HG02610 (cell line): ENCODE data around the gene PPP2R2C.

Experiments used
- ATAC-seq: cut with Tn5 transposase; IDR thresholded peaks from one replicate; pipeline ENCODE4 v1.9.1; 2021; ENCODE audit warnings: mild to moderate bottlenecking, moderate library complexity; ENCODE audit not compliant: unreplicated experiment

Gene PPP2R2C

DNA sequence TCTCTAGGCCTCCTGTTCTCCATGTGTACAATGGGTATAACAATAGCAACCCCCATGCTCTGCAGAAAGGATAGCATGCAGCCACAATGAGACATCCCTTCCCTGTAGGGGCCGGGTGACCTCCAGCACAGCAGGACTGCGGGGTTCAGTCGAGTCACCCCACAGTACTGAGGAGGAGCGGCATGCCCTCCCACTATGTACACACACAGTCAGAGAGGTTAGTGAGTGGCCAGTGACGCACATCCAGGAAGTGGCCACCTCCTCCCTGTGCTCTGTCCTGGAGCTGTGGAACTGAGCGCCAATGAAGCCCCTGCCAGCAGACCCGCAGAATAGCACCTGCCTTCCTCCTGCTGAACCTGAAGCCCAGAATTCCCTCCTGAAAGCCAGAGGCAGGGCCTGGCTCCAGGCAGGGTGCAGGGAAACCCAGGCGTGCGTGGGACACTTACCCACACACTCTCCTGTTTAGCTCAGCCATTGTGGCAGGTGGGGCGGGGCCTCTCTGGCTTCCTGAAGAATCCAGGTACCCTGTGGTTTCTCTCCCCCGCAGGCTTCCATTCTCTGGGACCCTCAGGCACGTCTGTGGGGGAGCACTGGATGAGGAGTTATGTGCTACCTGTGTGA, 152.8 kb downstream of the PPP2R2C start:
- no peak for ATAC-seq

DNA sequence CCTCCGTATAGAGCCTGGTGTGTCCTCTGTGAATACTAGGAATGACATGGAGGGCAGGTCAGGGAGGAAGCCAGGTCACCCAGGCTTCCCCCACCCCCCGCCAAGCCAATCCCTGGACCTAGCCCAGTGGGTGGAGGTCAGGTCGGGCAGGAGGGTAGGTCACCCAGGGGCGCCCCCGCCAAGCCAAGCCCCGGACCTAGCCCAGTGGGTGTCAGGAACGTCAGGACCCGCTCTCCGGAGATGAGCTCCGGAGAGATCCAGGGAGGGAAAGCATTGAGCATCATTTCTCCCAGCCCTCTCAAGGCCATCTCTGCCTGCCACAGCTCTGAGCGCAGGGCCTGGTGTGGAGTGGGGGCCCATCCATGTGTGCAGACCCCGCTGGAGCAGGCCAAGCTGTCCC, 154.2 kb downstream of the PPP2R2C start:
- no peak for ATAC-seq

DNA sequence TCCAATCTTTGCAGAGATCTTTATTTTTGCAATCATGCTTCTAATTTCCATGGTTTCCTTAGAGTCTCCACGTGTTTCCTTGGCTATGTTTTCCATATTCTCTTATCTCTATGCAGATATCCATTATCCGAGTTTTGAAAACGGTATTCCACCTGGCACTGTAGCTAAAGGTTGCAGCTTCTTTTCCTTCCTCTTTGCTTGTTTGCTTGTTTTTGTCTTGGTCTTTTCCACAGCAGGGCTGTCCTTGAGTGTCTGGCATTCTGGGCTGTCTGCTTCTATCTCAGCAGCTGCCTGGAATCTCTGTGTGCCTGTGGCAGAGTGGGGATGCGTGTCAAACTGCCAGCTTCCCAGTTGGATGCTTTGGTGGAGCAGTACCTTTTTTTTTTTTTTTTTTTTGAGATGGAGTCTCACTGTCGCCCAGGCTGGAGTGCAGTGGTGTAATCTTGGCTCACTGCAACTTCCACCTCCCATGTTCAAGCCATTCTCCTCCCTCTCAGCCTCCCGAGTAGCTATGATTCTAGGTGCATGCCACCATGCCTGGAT, 155.9 kb downstream of the PPP2R2C start:
- no peak for ATAC-seq

DNA sequence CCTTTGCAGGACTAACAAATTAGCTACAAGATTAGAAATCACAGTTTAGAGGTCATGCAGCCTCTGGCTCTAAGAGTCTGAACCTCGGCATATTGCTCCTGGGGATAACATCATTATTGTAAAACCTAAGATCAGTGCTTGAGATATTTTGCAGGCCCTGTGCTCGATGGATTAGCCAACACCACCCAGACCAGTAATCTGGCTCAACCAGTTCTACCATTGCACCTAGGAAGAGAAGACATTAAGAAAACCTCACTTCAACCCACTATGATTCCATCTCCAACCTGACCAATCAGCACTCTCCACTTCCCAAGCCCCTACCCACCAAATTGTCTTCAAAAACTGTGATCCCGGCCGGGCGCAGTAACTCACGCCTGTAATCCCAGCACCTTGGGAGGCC, 159.2 kb downstream of the PPP2R2C start:
- no peak for ATAC-seq

DNA sequence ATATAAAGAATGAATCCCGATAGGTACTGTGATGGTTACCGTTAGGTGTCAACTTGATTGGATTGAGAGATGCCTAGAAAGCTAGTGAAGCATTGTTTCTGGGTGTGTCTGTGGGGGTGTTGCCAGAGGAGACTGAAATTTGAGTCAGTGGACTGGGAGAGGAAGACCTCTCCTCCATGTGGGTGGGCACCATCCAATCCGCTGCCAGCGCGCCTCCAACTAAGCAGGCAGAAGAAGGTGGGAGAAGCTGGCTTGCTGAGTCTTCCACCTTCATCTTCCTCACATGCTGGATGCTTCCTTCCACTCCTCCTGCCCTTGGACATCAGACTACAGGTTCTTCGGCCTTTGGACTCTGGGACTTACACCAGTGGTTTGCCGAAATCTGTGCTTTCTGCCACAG, 162.6 kb downstream of the PPP2R2C start:
- no peak for ATAC-seq

DNA sequence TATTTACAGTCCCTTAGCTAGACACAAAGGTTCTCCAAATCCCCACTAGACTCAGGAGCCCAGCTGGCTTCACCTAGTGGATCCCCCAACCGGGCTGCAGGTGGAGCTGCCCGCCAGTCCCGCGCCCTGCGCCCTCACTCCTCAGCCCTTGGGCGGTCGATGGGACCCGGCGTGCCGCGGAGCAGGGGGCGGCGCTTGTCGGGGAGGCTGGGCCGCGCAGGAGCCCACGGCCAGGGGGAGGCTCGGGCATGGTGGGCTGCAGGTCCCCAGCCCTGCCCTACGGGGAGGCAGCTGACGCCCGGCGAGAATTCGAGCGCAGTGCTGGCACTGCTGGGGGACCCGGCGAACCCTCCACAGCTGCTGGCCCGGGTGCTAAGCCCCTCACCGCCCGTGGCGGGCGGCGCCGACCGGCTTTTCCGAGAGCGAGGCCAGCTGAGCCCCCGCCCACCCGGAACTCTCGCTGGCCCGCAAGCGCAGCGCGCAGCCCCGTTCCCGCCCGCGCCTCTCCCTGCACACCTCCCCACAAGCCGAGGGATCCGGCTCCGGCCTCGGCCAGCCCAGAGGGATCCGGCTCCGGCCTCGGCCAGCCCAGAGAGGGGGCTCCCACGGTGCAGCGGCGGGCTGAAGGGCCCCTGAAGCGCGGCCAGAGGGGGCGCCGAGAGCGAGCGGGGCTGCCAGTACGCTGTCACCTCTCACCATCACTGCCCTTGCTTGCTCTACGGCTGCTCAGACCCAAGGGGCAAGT, 163.3 kb downstream of the PPP2R2C start:
- ATAC-seq, result no peak

DNA sequence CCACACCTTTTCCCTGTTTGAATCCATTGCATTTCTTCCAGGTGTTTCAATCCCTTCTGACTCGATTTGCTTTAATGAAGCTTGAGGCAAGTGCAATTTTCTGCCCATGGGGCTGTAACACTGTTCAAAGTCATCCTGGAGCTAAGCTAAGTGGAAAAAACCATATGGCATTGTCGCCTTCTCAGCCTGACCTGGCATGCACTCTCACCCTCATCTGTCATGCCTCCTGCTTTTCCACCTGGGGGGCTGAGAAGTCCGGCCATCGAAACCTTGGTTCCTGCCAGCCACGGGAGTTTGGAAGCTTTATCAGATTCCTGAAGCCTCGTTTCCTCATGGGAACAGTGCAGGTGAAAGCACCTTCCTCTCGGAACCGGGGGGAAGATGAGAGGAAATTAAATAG, 164.5 kb downstream of the PPP2R2C start:
- no peak for ATAC-seq

DNA sequence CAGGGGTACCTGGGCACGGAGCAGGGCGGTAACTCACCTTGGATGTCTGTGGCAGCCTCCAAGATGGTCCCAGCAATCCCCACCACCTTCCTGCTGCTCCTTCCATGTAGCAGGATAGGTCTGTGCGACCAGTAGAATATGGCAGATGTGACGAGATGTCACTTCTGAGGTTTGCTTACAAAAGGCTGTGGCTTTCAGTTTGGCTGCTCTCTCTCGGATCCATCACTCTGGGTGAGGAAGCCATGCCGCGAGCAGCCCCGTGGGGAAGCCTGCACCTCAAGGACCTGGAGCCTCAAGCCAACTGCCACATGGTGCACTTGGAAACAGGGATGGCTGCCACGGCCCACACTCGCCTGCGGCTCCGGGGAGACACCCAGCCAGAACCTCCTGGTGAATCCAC, 165.2 kb downstream of the PPP2R2C start:
- no peak for ATAC-seq

DNA sequence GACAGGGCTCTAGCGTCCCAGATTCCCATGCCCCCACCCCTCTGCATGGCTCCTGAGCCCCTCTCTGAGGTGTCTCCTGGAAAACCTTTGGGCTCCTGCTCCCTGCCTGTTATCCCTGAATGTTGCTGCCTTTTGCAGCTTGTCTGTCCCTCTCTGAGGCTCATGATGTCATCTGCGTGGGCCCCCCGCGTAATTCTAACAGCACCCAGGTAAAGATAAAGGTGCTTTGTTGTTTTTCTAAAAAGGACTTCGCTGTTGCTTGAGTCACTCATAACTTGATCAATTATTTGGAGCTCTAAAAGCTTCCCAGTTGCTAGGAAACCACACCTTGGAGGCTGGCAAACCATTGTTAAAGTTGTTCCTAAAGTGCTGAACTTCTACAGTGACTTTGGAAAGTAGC, 166.1 kb downstream of the PPP2R2C start:
- ATAC-seq, result no peak

DNA sequence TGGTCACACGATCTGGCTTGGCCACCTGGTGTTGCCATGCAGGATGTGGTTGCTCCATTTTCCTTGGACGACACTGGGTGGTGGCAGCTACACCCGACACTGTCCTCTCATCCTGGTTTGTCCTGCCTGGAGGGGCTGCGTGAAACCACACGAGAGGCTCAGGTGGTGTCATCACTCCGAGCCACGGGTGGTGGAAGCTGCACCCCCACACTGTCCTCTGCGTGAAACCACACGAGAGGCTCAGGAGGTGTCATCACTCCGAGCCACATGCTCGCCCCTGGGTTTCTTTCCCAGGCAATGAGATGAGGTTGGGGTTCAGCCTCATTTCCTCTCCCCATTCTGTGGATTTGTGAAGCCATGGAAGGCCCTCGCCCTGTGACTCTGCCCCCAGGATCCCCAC, 168.5 kb downstream of the PPP2R2C start:
- no peak for ATAC-seq

DNA sequence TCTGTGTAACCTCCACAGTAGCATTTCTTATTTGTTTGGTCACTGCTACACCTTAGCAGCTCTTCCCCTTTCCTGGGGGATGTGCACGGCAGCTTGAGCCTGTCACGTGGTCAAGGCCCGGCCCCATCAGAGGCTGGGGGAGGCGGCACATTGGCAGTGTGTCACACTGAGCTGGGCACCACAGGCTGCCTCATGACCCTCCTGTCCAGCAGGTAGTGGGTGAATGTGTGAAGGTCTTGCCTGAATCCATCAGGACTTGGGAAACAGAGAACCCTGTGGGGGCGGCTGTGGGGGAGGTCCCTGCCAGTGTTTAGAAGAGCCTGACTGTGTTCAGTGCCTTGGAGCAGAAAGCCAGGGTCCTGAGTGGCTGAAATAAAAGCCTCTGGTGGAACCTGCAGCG, 169.5 kb downstream of the PPP2R2C start:
- ATAC-seq, result no peak

DNA sequence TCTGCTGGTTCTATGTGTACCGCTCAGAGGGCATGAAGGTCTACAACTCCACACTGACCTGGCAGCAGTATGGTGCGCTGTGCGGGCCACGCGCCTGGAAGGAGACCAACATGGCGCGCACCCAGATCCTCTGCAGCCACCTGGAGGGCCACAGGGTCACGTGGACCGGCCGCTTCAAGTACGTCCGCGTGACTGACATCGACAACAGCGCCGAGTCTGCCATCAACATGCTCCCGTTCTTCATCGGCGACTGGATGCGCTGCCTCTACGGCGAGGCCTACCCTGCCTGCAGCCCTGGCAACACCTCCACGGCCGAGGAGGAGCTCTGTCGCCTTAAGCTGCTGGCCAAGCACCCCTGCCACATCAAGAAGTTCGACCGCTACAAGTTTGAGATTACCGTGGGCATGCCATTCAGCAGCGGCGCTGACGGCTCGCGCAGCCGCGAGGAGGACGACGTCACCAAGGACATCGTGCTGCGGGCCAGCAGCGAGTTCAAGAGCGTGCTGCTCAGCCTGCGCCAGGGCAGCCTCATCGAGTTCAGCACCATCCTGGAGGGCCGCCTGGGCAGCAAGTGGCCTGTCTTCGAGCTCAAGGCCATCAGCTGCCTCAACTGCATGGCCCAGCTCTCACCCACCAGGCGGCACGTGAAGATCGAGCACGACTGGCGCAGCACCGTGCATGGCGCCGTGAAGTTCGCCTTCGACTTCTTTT, 170.5 kb downstream of the PPP2R2C start:
- no peak for ATAC-seq

DNA sequence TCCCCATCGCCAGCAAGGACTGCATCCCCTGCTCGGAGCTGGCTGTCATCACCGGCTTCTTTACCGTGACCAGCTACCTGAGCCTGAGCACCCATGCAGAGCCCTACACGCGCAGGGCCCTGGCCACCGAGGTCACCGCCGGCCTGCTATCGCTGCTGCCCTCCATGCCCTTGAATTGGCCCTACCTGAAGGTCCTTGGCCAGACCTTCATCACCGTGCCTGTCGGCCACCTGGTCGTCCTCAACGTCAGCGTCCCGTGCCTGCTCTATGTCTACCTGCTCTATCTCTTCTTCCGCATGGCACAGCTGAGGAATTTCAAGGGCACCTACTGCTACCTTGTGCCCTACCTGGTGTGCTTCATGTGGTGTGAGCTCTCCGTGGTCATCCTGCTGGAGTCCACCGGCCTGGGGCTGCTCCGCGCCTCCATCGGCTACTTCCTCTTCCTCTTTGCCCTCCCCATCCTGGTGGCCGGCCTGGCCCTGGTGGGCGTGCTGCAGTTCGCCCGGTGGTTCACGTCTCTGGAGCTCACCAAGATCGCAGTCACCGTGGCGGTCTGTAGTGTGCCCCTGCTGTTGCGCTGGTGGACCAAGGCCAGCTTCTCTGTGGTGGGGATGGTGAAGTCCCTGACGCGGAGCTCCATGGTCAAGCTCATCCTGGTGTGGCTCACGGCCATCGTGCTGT, 171.2 kb downstream of the PPP2R2C start:
- ATAC-seq, result no peak

DNA sequence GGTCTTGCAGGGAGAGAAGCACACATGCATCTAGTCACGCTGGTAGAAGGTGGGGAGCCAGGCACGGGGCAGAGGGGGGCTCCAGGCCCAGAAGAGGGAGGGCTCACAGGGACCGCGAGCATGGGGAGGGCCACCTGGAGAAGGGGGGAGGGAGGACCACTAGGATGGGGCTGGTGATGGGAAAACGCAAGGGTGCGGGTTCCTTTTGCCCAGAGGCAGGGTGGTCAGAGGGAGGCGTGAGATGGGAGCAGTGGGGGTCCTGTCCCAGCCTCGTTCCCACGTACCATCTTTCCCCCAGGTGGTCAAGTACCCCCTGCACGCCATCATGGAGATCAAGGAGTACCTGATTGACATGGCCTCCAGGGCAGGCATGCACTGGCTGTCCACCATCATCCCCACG, 172.1 kb downstream of the PPP2R2C start:
- no peak for ATAC-seq

DNA sequence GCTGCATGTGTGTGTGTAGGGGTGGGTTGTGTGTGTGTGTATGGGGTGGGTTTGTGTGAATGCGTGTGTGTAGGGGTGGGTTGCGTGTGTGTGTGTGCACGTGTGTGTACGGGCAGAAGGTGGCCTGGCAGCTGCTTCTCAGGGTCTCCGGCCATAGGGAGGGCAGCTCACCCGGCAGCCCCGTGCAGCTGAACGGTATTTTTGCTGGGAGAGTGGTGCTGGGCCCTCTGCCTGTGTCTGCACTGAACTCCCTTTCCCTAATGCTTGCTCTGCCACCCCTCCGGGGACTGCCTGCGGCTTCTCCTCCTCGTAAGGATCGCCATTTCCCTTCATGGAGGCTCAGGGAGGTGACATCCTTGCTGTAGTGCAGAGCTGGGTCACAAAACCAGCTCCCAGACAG, 172.5 kb downstream of the PPP2R2C start:
- no peak for ATAC-seq

DNA sequence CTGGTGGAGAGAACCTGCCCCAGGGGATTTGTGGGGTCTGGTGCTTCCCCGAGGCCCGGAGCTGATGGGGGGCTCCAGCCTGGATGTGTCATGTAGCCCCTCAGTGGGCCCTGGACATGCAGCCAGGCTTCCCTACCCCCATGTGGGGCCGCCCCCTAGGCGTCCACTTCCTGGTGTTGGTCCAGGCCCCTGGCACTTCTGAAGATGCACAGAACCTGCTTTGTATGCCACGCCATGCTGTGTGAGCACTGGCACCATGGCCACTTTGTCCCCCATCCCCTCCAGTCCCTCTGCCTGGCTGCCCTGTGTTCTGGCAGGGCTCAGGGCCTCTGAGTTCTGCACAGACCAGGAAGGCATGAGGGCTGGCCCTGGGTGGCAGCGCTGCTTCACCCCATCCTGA, 173.6 kb downstream of the PPP2R2C start:
- ATAC-seq, result no peak

DNA sequence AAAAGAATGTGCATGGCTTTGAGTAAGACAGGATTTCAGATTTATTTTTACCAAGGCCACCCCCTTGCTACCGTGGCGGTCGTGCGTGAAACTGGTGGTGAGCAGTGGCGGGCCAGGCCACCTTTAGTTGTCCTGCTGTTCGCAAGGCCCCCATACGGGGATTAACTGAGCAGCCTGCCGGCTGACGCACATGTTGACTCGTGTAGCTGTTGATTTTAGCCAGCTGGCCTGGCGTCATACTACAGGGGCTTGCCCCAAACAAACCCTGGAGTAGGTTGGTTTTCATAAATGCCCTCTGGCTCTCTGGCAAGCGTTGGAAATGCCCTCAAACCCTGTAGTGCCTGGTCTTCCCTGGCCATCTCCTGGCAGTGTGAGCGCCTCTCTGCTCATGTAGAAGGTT, 174.4 kb downstream of the PPP2R2C start:
- no peak for ATAC-seq

DNA sequence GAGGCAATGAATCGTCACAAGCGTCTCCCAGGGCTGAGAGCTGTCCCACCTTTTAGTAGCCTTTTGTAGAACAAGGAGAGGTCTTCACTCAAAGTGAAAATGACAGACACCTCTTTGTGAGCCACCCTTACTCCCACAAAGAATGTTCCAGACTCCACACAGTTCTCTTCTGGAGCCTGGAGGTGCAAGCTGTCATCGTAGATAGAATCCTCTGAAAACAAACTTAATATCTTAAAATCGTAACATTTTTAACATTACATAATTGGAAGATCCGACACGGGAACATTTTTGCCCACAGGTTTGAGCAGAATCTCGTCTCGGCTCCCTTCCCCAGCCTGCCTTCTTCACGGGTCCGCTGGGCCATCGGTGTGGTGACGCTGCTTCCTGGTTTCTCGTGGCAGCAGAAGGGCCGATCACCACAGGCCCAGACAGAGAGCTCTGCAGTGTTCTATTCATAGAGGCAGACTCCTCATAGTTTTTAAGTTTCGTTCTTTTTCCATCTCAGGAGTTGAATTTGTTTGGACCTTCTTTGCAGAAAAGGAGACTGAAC, 175.1 kb downstream of the PPP2R2C start:
- ATAC-seq, result no peak

DNA sequence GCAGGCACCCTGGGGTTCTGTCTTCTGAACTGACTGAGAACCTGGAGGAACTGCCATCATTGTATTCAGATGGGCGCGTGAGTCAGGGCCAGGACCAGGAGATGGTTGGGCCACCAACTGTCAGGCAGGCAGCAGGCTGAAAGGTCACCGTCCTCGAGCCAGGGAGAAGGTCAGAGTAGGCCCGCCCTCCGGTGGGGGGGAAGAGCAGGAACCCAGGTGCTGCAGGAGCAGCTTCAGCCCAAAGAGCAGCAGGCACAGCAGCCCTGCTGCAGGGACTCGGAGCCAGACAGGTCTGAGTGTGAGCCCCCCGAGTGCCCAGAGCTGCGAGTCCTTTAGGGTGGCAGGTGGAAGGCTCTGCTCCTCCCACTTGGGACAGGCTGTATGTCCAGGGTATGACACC, 176.4 kb downstream of the PPP2R2C start:
- ATAC-seq, result no peak

DNA sequence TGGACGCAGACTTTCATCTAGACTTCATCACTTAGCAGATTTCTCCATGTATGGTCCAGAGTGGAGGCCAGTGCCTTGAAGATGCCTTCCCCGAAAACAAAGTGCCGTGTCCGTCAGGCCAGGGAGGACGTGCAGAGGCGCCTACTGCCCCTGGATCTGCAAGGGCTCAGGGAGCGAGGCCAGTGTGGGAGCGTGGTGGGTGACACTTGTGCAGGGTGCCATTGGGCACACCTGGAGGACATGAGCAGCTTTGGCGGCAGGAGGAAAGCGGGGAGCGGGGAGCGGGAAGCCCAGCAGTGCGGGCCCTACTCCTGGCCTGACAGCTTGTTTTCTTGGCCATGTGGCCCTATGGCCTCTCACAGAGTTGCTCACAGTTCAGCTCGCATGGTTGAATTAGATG, 176.9 kb downstream of the PPP2R2C start:
- no peak for ATAC-seq
